Fibroblast of upper back skin (primary cell): ENCODE data around the gene NUP210.

Source experiments
- DNase-seq: peaks from one replicate; pipeline ENCODE4 v3.0.0-alpha.2; 2013

Gene NUP210

DNA sequence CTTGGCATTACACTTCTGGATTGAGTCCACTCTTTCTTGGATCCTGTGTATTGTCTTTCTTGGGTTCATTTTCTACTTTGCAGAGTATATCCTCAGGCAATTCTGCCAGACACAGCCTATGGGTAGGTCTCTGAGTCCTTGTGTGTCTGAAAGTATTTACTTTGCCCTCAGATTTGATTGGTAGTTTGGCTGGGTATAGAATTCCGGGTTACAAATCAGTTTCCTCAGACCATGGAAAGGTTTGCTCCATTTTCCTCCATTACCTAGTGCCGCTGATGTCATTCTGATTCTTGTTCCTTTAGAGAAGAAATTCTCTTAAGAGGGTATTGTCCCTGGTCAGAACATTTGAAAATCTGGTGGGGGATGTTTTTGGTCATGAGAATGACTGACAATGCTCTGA lies 133.2 kb downstream of the NUP210 start:
- DNase-seq: no peak

DNA sequence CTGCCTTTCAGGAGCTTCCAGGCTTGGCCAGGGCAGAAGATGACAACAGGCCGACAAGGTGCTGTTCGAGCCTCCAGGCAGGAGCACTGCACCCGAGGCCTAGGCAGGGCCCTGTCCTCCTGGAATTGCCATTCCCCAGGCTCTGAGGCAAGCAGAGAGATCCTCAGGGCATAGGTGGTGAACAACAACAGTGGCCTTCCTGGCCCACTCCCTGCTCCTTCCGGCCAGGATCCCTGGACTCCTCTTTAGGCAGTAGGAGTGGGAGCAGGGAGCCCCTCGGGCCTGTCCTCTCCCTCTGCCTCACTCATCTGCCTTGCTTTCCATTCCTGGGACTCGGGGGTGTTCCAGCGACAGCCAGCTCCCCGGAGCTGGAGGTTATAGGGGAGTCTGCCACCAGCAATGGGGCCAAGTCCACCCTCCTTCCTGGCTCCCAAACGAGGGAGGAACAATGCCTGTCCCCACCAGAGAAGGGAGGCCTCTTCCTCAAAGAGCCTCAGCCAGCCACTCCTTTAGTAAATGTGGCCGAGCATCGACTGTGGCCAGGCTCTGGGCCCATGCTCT lies 135.0 kb downstream of the NUP210 start:
- no peak for DNase-seq

DNA sequence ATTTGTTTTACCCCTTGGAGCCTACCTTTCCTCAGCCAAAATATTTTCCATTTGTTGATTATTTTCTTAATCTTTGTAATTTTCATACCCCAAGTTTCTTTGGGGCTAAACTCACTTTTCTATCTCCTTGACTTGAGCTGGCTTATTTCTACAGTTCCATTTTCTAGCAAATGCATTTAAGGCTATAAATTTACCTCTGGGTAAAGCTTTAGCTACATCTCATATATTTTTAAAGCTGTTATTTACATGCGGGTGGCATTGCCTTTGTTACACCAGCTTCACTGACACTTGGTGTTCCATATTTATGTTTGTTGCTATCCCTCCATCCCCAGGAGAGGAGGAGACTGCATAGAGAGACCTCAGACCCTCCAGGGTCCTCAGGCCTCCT lies 136.3 kb downstream of the NUP210 start:
- no peak for DNase-seq

DNA sequence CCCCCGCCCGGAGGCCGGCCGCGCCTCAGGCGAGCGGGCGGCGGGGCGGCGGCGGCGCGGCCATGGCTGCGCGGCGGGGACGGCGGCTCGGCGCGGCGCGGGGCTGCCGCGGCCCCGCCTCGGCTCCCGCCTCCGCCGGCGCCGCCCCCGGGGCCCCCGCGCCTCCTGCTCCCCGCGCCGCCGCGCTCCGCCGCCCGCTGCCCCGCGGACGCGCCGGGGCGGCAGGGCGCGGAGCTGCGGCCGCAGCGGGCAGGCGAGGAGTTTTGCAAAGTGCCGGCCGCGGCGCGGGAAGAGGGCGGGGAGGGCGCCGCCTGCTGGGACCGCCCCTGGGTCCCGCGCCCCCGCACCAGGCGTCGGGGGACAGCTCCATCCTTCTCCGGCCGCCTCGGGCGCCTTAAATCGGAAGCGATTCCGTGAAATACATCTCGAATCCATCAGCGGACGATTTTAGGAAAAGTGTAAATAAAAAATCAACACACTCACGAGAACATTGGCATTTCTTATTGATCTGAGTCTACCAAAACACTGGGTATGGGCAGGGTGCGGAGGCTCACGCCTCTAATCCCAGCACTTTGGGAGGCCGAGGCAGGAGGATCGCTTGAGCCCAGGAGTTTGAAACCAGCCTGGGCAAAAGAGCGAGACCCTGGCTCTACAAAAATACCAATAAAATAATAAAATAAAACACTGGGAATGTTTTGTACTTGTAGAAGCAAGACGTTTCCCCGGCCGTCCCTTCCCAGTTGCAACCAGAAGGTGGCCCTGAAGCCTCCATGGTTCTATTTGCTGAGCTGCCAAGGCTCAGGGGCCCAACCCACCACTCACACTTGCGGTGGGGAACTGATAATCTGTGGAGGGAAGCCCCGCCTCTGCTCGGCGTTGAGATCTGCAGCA lies 136.9 kb downstream of the NUP210 start:
- DNase-seq: no peak

DNA sequence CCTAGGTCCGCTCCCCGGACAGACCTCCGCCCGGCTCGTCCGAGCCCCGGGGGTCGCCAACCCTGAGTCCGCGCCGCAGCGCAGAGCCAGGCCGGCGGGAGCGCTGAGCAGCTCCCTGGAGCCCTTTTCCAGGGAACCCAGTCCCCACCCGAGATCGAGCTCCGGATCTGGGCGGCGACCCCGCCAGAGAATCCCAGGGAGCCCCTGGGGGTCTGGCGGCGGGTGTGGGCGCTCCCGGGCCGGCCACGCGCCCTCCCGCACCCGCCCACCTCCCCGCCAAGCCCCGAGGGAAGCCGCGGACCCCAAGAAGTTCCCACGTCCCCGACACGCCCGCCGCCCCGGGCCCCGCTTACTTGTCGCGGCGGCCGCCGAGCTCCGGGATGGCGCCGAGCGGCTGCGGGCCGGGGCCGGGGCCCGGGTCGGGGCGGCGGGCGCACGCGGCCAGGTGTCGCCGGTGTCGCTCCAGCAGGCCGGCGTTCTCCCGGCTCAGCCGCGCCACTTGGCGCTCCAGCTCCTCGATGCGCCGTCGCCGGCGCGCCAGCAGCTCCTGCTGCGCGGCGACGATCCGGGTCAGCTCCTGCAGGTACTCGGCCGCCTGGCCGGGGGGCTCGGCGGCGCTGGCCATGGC lies 137.7 kb downstream of the NUP210 start:
- no peak for DNase-seq

DNA sequence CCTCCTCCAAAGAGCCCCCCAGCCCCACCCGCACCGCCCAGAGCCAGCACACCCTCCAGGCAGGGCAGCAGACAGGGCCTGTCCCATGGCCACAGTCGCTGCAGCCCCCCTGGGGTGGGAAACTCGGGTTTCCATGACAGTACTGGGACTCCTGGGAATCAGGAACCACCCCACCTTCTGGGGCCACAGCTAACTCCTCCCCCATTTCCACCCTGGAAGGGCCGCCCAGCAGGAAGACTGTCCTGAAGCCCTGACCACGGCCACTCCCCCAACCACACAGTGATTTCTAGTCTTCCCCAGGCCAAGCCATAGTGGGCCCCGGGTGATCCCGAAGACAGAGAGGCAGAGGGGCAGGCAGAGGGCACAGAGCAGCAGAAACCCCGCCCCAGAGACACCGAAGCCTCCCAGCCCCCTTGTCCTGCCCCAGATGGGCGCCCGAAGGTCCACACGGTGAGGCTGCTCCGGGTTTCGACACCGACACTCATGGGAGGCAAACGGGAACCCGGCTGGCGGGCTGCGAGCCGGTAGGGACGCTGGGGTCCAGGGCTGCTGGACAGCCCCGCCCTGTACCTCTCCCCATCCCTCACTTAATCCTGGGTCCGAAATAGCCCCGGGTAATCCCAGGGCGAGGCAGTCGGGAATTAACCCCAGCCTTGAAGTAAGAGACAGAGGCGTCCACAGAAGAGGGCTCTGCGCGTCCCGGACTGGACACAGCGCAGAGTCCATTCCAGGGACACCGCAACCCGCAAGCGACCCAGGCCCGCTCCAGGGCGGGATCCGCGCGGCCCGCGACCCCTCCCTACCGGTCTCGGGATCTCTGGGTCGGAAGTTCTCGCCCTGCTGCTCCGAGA lies 138.4 kb downstream of the NUP210 start:
- no peak for DNase-seq

DNA sequence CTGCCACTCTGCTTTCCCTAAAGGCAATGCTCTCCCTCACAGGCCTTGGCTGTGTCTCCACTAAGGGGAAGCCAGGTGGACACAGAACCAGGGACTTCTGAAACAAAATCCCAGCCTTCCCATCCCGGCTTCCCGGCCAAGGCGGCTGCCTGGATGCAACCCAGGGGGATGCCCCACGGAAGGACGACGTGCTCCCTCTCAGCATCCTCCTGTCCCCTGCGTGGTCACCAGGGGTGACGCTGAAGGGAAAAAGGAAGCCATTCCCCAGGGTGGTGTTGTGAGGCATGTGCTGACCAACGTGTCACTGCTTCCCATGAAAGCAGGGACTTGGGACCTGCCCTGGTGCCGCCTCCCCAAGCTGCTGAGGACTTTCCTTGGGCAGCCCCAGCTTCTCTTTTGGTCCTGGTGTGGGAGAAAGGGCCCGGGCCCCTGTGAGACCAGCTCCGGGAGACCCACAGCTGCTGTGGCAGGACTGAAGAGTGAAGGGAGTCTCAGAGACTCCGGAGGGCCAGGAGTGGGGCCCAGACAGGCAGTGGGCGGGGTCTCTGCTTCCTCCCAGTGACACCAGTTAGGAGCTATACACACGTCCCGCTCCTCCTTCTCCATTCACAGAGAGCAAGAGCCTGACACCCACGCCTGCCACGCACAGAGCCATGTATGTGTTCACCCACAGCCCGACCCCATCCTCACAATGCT lies 139.2 kb downstream of the NUP210 start:
- no peak for DNase-seq

DNA sequence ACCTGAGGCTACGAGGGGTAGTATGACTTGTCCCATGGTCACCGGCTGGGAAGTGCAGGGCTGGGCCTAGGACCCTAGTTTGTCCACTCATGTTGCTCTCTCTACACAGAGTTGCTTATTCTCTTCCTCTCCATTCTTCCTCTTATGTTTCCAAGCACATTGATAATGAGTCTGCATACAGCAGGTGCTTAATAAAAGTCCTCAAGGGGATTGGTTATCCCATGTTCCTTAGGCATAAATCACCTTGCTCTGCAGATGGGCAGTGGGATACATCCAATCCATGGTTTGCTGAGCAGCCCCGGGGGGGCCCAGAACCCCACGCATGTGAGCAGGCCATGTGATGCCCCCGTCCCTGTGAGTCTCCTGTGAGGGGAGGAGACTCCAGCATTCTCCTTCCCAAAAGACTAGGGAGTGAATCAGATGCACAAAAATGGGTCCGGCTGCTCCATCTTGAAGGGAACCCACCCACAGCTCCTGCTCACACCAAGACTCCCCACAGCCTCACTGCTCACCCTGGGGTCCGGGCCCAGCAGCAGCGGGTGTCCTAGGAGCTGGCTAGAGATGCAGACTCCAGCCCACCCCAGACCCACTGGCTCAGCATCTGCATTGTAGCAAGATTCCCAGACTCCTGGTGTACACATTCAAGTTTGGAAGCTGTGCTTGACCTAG lies 139.9 kb downstream of the NUP210 start:
- no peak for DNase-seq

DNA sequence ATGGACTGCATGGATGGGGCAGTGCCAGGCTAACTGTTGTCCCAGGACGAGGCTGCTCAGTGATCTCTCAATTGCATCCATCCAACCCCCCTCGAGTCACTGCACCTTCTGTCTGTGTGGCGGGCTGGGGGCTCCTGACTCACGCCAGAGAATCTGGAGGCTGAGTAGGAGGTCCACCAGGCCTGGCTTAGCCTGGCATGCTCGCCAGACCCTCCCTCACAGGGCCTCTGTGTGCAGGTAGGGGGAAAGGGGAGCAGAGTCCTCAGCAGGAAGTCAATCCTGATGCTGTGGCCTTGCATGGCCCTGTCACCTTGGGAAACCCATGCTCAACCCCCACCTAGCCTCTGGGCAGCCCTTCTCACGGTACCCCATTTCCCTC lies 140.6 kb downstream of the NUP210 start:
- DNase-seq: no peak

DNA sequence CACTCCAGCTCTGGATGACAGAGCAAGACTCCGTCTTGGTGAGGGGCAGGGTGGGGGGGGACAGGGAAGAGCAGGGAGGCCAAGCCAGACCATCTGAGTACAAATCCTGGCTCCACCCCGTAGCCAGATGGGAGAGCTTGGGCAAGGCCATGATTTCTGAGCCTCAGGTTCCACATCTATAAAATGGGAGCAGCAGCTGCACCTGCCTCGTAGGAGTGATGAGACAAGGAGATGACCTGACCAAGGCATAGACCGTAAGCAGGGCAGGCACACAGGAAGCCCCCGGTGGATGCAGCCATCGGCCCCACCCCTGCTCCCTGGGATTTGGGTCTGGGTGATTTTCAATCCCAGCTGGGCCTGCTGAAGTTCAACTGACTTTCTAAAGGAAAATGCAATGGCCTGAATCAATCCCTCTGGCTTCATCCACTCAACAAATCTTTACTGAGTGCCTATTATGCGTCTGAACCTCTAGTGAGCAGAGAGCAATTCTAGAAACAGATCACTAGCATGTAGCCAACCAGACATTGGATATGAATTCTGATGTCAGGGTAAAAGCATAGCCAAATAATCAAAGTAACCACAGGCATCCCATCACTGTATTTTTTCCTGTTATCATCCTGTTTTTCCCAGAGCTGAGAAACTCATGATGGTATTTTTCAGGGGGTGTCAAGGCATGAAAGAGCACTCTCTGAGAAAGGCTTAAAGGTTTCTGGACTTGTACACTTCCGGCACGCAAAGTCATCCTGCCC lies 141.2 kb downstream of the NUP210 start:
- DNase-seq: no peak

DNA sequence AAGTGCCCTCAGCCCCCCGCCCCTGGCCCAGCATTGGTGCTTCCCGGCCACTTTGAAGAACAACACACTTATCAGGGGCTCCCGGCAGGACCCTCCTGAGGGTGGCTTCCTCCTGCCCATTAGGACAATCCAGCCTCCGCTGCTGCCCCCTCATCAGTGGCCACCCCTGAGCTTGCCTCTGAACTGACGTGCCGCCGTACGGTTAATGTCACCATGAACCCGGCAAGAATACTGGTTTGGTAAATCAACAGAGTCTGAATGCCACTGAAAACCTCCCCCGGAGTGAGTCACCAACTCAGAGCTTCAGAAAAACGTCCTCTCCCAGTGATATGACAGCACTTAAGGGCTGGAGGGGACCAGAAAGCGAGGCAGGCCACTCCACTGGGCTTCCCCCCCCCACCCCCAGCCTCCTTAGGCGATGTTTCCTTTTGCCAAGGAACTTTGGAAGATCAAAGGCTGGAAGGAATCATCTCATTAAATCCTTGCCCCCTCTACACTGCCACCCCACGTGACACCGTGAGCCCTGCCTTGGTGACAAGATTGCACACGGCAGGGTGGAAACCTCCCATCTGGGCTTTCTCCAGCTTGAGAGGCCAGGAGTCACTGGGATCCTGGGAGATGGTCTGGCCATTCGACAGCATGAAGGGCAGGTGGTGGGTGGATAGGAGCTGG lies 142.1 kb downstream of the NUP210 start:
- DNase-seq: no peak

DNA sequence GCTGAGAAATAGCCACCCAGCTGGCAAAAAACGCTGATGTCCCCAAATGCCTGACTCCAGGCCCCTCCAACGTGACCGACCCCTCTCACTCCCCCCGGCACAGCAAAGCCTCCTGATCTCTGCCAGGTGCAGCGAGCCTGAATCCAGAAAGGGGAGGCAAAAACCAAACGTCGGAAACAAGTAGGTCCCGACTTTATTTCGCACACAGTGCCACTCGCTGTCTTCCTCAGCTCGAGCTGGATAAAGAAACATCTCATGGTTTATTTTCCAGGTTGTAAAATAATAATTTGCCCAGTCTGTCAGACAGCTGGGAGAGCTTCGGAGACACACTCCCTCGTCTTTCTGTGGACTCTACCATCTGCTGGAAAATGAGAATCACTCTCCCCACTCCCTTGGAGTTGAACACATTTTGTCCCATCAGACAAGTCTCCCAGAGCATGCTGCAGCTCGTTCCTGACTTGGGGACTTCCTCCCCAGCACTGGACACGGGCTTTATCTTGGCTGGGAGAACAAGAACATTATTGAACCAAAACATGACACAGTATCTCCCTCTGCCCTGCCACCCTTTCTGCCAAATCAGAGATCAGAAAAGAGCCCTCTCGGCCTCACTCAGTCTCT lies 142.8 kb downstream of the NUP210 start:
- DNase-seq: no peak

DNA sequence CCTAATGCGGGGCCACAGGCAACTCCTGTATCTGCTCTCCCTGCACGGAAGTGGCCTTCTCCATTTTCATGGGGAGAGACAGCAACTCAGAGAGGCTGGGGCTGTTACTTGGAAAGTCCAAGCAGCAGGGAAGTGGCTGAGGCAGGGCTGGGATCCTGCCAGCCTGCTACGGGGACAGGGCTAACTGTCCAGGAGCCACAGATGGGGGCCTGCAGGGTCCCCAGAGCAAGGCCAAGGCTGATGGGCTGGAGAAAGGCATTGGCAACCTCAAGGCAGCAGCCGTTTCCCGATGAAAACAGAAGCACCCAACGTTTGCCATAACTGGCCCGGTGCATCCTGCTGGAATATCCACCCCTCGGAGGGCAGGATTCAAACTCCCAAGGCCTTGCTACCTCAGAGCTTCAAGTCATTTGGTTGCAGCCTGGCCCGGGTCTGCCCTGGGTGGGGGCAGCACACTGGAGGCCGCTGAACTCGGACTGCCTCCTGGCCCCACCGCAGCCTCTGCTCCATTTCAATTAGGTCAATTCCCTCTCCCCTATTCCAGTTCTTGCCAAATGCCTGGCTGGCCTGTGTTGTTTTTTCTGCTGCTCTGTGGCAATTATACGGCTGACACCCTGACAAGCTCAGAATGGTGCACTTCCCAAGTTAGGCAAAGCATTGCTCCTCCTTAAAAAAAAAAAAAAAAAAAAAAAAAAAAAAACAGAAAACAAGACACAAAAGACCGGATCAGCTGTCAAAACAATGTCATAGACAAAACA lies 143.5 kb downstream of the NUP210 start:
- DNase-seq: no peak

DNA sequence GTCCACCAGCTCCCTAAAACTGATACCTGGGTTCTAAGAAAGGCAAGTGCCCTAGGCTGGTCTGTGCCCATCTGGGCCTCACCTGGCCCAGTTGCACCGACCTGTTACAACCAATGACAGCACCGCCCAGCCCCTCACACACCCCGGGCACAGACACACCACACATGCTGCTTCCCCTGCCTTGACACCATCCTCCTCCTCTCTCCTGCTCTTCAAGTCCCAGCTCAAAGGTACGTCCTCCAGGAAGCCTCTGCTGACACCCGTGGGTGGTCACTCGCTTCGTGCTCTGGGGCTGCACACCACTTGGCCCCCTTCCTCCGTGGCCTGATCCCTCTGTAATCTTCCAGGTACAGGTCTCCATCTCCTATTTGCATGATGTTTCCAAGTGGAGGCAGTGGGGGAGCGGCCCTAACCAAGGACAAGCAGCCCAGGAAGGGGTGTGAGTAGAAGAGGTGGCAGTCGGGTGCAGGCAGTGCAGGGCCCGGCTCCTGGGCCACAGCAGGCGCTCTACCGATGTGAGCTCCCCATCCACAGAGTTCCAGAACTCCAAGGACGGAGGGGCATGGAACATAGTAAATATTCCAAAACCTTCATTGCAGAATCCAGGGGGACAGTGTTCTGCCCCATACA lies 144.6 kb downstream of the NUP210 start:
- no peak for DNase-seq

DNA sequence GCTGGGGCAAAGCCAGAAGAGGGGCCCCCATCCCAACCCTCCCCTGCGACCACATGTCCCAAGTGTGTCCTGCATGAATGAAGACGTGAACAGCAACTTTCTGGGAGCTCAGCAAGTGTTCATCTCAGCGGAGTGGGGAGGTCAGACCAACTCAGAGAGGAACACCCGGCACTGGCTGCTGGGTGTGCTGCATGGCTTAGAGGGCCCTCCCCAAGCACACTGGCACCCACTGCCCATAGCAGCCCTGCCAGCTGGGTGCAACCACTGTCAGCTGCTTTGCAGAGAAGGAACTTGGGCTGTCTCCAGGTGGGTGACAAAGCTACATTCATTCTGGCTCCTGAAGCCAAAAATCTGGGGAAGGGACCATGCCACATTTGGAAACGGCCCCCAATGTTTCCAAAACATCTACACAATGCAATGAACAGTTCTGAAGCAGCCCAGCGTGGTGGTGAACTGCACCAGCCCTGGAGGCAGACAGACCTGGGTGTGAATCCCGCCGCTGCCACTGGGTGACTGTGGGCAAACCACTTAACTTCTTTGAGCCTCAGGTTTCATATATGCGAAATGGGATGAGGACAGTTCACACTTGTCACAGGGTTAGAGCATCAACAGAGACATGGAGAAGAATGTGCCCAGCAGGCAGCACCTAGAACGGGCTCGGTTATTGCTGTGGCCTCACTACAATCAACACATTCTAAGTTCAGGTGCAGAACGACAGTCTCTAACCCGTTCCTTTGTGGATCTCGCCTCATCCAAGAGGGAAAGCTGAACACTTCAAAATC lies 145.4 kb downstream of the NUP210 start:
- no peak for DNase-seq

DNA sequence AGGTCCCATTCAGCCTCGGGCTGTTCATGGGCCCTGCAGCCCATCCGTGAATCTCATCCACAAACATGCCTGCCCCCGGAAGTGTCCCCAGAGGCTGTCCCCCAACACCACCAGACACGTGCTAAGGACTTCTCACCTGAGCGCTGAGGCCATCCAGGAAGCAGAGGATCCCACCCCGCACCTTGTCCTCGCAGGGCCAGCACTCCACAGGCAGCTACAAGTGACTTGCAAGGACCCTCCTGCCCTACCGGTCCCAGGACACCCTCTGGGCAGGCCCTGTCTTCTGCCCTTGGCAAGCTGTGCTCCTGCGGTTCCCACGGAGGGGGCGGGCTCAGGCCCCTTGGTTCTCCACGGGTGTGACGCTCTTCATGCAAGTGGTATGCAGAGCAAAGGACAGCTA lies 146.0 kb downstream of the NUP210 start:
- DNase-seq: no peak

DNA sequence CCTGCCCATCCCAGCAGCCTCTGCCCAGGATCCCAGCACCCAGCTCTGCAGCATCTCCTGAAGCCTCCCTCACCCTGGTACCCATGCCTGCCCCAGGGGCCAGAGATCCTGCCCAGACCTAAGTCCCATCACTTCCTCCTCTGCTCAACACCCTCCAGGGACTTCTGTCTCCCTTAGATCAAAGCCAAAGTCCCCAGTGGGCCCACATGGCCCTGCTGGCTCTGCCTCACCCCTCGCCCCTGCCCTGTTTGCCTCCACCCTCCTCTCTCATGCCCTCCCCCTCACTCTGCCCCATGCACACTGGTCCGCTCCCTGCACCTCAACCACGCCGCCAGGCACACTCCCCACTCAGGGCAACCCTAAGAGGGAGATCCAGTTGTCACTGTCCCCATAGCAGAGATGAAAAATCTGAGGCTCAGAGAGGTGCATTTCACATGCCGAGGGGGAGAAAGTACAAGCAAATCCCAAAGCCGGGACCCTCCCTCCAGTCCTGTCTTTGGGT lies 146.5 kb downstream of the NUP210 start:
- DNase-seq: no peak
